ENCODE data around the gene AOC3.
"Not testable (repeated sequence)": the region's sequence is repeated elsewhere in the genome, so short reads cannot be mapped to it uniquely, and the experiment has no call there.

Gene AOC3

GRCh38 chr17:42867694-42868261 lies 16.8 kb downstream of the AOC3 start:
- not testable (repeated sequence) for DNase-seq

DNA sequence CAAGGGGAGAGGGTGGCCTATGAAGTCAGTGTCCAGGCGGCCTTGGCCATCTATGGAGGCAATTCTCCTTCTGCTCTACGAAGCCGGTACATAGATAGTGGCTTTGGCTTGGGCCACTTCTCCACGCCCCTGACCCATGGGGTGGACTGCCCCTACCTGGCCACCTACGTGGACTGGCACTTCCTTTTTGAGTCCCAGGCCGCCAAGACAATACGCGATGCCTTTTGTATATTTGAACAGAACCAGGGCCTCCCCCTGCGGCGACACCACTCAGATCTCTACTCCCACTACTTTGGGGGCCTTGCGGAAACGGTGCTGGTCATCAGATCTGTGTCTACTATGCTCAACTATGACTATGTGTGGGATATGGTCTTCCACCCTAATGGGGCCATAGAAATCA lies 17.3 kb downstream of the AOC3 start:
- no peak for DNase-seq

DNA sequence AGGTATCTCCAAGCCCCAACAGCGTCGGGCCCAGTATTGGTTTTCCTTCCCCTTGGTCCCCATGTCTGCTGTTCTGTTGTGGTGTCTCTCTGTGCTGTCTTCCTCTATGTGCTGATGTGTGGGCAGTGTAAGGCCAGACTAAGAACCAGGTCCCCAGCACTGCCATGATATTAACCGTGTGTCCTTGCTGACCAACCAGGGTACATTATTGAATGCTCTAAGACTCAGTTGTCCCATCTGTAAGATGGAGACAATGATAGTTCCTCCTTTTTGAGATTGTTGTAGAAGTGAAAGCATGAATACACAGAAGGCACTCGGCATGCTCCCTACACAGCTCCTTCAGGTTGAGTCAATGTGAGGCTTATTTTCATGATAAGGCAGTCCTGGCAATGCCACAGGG lies 20.6 kb downstream of the AOC3 start:
- DNase-seq, result no peak

GRCh38 chr17:42872251-42872965 lies 21.4 kb downstream of the AOC3 start:
- no peak for DNase-seq

- no peak for DNase-seq
These were observed 22.3 kb downstream of the AOC3 start for GRCh38 chr17:42873315-42873714.

- not testable (repeated sequence) for DNase-seq
These were observed 23.1 kb downstream of the AOC3 start for GRCh38 chr17:42873932-42874695.

GRCh38 chr17:42877037-42877436 lies 26.0 kb downstream of the AOC3 start:
- DNase-seq, result no peak

DNA sequence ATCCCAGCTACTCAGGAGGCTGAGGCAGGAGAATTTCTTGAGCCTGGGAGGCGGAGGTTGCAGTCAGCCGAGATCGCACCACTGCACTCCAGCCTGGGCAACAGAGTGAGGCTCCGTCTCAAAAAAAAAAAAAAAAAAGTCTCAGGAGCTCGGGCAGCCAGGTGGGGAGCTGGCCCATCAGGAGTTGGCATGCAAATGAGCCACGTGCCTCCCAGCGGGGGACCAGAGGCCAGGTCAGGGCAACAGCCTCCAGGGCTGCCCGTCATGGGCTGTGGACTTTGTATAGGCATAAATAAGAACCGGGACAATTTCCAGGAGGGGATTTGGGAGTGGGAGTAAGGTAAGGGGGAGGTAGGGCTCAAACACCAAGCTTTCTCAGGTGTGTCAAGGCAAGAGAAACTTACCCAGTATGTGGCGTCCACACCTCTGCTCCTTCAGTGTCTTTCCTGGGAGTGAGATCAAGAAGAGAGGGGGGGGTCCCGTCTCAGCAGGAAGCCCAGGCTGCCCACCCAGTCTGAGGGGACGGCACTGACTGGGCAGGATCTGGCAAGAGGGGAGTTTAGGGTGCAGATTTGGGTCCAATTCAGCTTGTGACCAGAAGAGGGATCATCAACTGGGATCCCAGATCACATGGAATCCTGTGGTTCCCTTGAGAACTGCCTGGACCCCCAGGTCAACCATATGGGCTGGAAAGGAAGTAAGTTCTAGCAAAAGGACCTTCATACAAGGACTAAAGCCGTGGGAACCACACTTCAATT lies 27.3 kb downstream of the AOC3 start:
- no peak for DNase-seq

DNA sequence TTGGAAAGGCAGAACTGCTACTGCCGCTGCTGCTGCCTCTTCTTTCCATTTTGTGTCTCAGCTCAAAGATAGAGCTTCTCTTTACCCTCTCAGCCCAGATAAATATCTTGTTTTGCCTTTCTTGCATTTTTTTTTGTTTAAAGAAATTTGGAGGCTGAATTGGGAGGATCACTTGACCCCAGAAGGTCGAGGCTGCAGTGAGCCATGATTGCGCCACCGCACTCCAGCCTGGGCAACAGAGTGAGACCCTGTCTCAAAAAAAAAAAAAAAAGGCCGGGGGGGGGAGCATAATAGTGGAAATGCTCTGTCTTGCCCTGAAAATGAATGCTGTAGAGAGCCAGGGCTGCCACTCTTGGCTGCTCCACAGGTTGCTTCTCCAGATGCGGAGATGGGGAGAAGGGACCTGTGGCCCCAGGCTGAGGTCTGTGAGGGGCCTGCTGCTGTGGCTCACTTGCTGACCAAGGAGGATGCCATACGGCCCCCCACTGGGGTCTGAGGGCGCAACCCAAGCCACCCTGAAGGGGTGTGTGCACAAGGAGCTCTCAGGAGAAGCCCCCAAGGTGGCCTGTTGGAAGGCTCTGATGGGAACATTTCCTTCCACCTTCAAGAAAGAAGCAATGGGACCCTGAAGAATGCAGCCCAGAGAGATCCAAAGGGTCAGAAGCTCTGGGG lies 28.1 kb downstream of the AOC3 start:
- DNase-seq, result no peak

GRCh38 chr17:42879596-42879985 lies 28.6 kb downstream of the AOC3 start:
- no peak for DNase-seq

DNA sequence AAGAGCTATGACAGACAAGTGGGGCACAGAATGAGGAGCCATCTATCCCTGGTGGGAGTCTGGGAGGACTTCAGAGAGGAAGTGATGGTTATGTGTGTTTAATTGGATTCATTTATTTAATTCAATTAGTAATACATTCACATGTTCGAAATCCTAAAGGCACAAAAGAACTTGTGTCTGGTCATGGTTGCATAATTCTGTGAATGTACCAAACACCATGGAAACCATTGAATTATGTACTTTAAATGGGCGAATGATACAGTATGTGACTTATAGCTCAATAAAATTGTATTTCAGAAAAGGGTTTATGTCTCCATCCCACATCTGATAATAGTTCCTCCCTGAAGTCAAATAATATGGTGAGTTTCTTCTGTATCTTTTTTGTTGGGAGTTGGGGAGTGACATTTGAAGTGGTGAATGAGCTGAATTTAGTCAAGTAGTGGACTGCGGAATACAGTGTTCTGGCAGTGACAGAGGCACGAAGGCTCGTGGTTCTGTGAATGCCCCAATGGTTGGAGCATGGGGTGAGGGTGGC lies 29.8 kb downstream of the AOC3 start:
- DNase-seq, result no peak

DNA sequence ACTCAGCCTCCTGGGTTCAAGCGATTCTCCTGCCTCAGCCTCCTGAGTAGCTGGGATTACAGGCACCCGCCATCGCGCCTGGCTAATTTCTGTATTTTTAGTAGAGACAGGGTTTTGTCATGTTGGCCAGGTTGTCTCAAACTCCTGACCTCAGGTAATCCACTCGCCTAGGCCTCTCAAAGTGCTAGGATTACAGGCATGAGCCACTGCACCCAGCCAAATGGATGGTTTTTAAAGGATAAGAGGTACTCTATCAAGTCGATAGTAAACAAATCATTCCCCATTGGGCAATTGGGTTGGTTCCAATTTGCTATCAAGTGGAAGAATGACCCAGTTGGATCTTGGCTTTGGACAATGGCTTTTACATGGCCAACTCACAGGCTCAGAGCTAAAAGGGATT lies 30.7 kb downstream of the AOC3 start:
- DNase-seq, result peak; percentile 93

- DNase-seq, result no peak
These were observed 31.2 kb downstream of the AOC3 start for GRCh38 chr17:42882166-42882565.

DNA sequence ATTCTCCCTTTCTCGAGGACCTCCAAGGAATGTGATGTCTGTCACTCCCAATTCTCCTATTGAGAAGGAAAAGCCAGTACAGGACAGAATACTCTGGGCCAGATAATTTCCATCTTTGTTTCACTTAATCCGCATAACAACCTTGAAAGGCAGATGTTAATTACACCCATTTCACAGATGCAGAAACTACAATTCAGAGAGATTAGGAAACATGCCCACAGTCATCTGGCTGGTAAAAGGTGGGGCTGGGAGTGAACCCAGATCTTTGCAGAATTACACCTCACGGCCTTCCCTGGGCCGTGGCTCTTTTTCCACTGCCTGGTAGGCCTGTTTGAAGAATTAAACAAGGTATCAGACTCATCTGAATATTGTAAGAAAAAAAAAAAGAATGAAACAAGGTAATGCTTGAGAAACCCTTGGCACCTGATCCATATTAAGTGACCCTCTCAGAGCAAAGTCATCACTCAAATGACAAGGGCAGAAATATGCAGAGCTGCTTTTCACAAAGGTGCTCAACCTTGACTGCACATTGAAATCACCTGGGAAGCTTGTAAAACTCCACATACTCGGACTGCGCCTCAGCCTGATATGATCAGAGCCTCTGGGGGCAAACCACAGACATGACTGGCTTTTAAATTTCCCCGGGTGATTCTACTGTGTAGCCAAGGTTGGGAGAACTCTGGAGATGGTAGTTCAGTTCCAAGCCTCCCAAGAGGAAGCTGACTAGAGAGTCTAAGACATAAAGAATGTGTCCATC lies 33.0 kb downstream of the AOC3 start:
- no peak for DNase-seq

GRCh38 chr17:42885806-42886205 lies 34.8 kb downstream of the AOC3 start:
- not testable (repeated sequence) for DNase-seq

DNA sequence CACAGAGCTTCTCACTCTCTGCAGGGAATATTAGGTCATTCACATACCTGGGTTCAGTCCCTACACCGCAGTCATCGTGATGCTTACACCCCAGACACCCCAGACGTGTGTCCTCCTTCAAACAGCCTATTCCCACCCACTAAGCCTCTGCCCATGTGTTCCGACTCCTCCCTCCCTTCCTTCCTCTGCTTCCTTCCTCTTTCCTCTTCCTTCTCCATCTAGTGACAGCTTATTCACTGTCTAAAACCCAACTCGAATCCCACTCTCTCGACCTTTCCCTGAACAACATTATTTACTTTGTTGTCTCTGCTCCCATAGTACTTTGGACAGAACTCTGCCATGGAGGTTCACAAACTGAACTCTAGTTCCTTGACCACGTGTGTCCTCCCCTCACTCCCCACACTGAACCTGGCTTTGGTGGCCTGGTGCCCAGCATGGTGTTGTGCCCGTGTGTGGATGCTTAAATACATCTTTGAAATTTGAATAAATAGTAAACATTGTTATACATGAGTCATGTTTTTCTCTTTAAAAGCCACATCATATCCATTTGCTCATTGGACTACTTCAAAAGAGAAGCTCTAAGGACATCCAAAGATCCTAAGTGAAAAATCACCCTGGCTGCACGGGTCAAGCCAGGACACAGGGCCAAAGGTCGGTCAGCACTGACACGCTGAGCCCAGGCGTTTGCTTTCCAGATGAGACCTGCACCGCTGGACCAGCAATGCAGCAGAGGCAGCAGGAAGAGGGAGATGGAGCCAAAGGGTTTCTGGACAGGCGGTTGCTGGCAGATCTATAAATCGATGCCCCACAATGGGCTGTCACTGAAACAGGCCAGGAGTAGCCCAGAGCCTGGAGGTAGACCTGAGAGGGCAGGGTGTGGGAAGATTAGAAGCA lies 35.5 kb downstream of the AOC3 start:
- no peak for DNase-seq

- DNase-seq, result no peak
These were observed 38.8 kb downstream of the AOC3 start for GRCh38 chr17:42889809-42890208.

- DNase-seq, result no peak
These were observed 40.6 kb downstream of the AOC3 start for GRCh38 chr17:42891539-42892152.

DNA sequence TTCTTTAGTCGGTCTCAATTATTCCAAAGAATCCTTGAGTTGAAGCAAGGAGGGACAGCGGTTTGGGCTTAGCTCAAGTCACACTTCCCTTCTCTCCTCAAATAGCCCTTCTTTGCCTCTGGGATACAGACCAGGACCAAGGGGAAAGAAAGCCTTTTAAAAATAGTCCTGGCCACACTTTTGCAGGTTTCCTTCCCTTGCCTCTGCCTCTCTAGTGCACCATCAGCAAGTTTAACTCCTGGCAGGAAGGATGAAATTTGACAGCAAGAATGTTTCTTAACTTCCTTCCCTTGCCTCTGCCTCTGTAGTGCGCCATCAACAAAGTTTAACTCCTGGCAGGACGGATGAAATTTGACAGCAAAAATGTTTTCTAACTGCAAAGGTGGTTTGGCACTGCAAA lies 42.4 kb downstream of the AOC3 start:
- no peak for DNase-seq
